WI38 (cell line): ENCODE data around the gene TRAIP.
"Not testable (repeated sequence)": the region's sequence is repeated elsewhere in the genome, so short reads cannot be mapped to it uniquely, and the experiment has no call there.

ENCODE experiments used
- H3K4me3 ChIP-seq: 2 replicates; pipeline ENCODE4 v1.5.1; 2011; ENCODE audit warnings: low read depth, mild to moderate bottlenecking, control low read depth, low read length
- CTCF ChIP-seq: IDR thresholded peaks from 2 replicates; pipeline ENCODE4 v1.5.1; 2012; ENCODE audit warnings: low read depth, mild to moderate bottlenecking, control low read depth, low read length

Gene TRAIP

DNA sequence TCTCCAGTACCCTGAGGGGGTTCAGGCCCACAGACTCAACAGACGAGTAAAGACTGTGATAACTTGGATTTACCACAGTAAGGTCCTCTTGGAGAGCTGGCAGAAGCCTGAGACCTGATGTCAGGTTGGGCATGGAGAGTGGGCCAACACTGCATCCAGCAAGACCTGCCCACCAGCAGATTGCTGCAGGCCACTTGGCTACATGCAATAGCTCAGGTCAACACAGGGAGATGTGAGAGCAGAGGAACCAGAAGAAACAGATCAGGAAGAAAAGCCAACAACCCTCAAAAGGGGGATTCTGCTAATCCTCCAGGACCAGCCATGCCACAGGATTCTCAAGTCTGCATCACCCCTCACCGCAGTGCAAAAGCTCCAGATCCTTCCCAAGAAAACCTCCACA is 68.3 kb downstream of the TRAIP start:
- no peak for TF ChIP-seq CTCF
- H3K4me3 ChIP-seq = no peak overlapping the region

DNA sequence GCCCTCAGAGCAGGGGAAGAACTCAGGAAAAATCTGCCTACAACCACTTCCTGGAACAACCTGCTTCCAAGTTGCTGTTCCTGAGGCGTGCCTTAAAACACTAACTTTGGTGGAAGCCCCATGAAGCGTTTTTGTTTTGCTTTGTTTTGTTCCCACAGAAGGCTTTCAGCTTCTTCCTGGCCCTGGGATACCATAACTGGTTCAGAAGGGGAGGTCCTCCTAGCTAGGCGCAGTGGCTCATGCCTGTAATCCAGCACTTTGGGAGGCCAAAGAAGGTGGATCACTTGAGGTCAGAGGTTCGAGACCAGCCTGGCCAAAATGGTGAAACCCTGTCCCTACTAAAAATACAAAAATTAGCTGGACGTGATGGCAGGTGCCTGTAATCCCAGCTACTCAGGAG is 68.8 kb downstream of the TRAIP start:
- TF ChIP-seq CTCF = no peak
- H3K4me3 ChIP-seq = no peak overlapping the region

- H3K4me3 ChIP-seq = no peak overlapping the region; the same call in 1 of the 2 replicates
- no peak for TF ChIP-seq CTCF
Measured at GRCh38 chr3:49787182-49787464, 69.2 kb downstream of the TRAIP start.

- peak within 1 kb of the TSS; percentile 92 for H3K4me3 ChIP-seq
Measured at GRCh38 chr3:49786357-49787181, 69.8 kb downstream of the TRAIP start, which contains the start of gene IP6K1. Gene IP6K1 (minus strand): TSS chr3:49786542. CDS start chr3:49748040, 38,502 bp downstream.

GRCh38 chr3:49785565-49786356 is 70.6 kb downstream of the TRAIP start:
- no peak for TF ChIP-seq CTCF

More at GRCh38 chr3:49786357-49787181, 69.8 kb downstream of the TRAIP start, which contains the start of gene IP6K1:
- TF ChIP-seq CTCF = no peak

DNA sequence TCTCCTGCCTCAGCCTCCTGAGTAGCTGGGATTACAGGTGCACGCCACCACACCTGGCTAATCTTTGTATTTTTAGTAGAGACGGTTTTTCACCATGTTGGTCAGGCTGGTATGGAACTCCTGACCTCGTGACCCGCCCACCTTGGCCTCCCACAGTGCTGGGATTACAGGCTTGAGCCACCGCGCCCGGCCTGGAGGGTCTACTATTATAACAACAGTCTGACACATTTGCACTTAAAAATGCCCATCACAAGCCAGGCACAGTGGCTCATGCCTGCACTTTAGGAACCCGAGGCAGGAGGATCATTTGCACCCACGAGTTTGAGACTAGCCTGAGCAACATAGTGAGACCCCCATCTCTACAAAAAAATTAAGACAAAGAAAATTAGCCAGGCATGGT is 74.1 kb downstream of the TRAIP start:
- H3K4me3 ChIP-seq = not testable (repeated sequence)

More at GRCh38 chr3:49785565-49786356, 70.6 kb downstream of the TRAIP start:
- peak overlapping the region; percentile 92 for H3K4me3 ChIP-seq

DNA sequence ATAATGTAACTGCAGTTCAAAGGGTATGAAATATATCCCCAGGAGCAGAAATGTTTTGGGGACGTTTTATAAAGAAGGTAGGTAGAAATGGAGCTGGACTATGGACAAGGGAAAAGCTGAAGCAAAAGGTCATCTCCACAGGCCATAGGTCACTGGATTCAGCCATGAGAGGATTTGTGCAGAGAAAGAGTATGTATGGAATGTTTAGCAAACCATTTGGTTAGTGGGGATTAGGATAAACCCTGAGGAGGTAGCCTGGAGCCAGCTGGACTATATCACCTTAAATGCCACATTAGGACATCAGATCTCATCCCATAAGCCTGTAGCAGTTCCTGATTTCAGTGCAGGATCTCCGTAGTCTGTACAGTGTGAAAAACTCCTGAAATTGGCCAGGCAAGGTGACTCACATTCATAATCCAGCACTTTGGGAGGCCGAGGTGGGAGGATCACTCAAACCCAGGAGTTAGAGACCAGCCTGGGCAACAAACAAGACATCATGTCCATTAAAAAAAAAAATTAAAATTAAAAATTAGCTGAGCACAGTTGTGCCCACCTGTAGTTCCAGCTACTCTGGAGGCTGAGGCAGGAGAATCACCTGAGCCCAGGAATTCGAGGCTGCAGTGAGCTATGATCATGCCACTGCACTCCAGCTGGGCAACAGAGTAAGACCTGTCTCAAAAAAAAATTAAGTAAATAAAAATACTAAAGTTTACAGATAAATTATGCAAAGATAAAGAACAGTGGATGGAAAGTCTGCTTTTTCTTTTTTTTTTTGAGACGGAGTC is 74.8 kb downstream of the TRAIP start:
- no peak for TF ChIP-seq CTCF
- no peak overlapping the region for H3K4me3 ChIP-seq

DNA sequence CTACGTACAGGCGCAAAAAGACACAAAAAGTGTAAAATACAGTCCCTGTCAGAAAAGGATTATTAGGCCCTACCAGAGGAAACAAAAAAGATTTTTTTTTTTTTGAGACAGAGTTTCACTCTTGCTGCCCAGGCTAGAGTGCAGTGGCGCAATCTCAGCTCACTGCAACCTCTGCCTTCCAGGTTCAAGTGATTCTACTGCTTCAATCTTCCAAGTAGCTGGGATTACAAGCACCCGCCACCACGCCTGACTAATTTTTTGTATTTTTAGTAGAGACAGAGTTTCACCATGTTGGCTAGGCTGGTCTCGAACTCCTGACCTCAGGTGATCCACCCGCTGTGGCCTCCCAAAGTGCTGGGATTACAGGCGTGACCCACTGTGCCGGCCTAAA is 75.4 kb downstream of the TRAIP start:
- H3K4me3 ChIP-seq = not testable (repeated sequence)
